Panc1 (cell line): ENCODE data around the gene UBAC2. TPM values are rescaled to one million over a fixed set of nuclear protein-coding genes. Genes with fewer than 3 reads are reported as not detected.

Source experiments
- ATAC-seq: fragments of 200-7000 bp; cut with Tn5 transposase; 2 replicates; pipeline ENCODE4 v1.9.1; 2020; ENCODE audit warnings: mild to moderate bottlenecking, moderate library complexity
- BruUV-seq: library from RNA; stranded (reverse); fragments of 400-500 nt; replicated peaks from 2 replicates; lab custom pipeline; 2021; lab: Mats Ljungman, UMichigan
- CTCF ChIA-PET: fragments of 300-600 bp; sonication (Branson Sonifier 250); formaldehyde crosslinking; loops from one replicate; lab custom pipeline; 2022; ENCODE audit warnings: antibody characterized with exemption; lab: Charles Lee
- POLR2A ChIA-PET: fragments of 300-600 bp; sonication (Branson Sonifier 250); formaldehyde crosslinking; loops from one replicate; lab custom pipeline; 2022; ENCODE audit warnings: antibody characterized with exemption; lab: Charles Lee
- DNase-seq: peaks from one replicate; pipeline ENCODE4 v3.0.0-alpha.2; 2010; ENCODE audit warnings: low read depth, low spot score
- H3K27ac ChIP-seq: 2 replicates; pipeline ENCODE4 v1.5.1; 2011; ENCODE audit warnings: mild to moderate bottlenecking, low read length, inconsistent platforms
- H3K27me3 ChIP-seq: fragments of 200-500 bp; sonication (Bioruptor generic); 2 replicates; pipeline ENCODE4 v1.6.0; 2014; ENCODE audit warnings: low read length, inconsistent platforms; ENCODE audit not compliant: control insufficient read depth, insufficient read depth
- H3K36me3 ChIP-seq: fragments of 200-500 bp; sonication (Bioruptor generic); 2 replicates; pipeline ENCODE4 v1.5.1; 2014; ENCODE audit warnings: inconsistent platforms, mild to moderate bottlenecking, low read length, moderate library complexity; ENCODE audit not compliant: control insufficient read depth, insufficient read depth
- H3K4me1 ChIP-seq: 2 replicates; pipeline ENCODE4 v1.5.1; 2011; ENCODE audit warnings: inconsistent platforms, mild to moderate bottlenecking, low read length, moderate library complexity; ENCODE audit not compliant: control insufficient read depth, insufficient read depth
- H3K4me3 ChIP-seq, 2 experiments: 2 replicates each; pipeline ENCODE4 v1.5.1; 2011 to 2012; ENCODE audit warnings: low read depth in 2 of 2, low read length in 2 of 2, mild to moderate bottlenecking in 2 of 2, inconsistent platforms in 1 of 2, moderate library complexity in 1 of 2
- H3K9me3 ChIP-seq: fragments of 200-500 bp; sonication (Bioruptor generic); 2 replicates; pipeline ENCODE4 v1.5.1; 2014; ENCODE audit warnings: low read depth, mild to moderate bottlenecking, inconsistent platforms, low read length, moderate library complexity; ENCODE audit not compliant: control insufficient read depth, insufficient read depth
- CTCF ChIP-seq: fragments of 450-650 bp; IDR thresholded peaks from 2 replicates; pipeline ENCODE4 v1.5.1; 2017; ENCODE audit warnings: mild to moderate bottlenecking
- POLR2AphosphoS5 ChIP-seq: IDR thresholded peaks from 2 replicates; pipeline ENCODE4 v1.6.1; 2012; ENCODE audit warnings: mild to moderate bottlenecking, low read depth, low read length, moderate library complexity
- SIN3A ChIP-seq: IDR thresholded peaks from 2 replicates; pipeline ENCODE4 v1.6.1; 2012; ENCODE audit warnings: low read depth, mild to moderate bottlenecking, low read length, moderate library complexity, borderline replicate concordance; ENCODE audit not compliant: insufficient read depth
- TCF7L2 ChIP-seq: IDR thresholded peaks from 2 replicates; pipeline ENCODE4 v1.6.1; 2011; ENCODE audit warnings: mild to moderate bottlenecking, low read depth, low read length, inconsistent platforms
- in situ Hi-C: cut with HindIII; loops from 2 replicates; pipeline ENCODE4 v1.10.0; 2016; ENCODE audit warnings: low sequenced_read_pairs, low pct_unique_long_range_greater_than_20kb
- intact Hi-C: fragments of 100-400 bp; cut with micrococcal nuclease; formaldehyde crosslinking; loops from one replicate; pipeline ENCODE4 v1.10.0; 2022; ENCODE audit not compliant: unreplicated experiment
- total RNA-seq: library from RNA; stranded (reverse); gene quantifications from one replicate; pipeline ENCODE4 v1.2.1, GENCODE V29; 2021; ENCODE audit not compliant: unreplicated experiment
- TF ChIP-seq, protein P1 (sequence below), 2 experiments: IDR thresholded peaks; 2 replicates each; pipeline ENCODE4 v1.6.1; 2011 to 2012; ENCODE audit warnings: low read depth in 2 of 2, control low read depth in 1 of 2, low read length in 1 of 2, mild to moderate bottlenecking in 1 of 2, moderate library complexity in 1 of 2; ENCODE audit not compliant: insufficient read depth in 1 of 2

UBAC2 gene
- total RNA-seq, 1 experiment from 2014 or later: 40.8 TPM

DNA sequence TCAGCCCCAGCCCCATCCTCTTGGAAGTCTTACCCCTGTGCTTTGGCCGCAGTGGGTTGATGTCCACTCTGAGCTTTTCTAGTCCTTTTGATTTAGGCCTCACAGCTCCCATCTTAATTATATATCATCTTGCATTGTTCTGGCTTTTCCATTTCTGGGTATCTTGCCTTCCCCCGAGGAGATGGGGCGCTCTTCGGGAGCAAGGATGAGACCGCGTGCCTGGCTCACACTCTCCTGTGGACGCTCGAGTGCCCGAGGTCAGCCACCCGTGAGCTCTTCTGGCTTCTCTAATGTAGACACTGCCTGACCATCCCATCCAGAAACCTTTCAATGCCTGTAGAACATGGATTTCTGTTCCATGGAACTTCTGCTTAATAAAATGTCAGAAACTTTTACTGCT lies 160.0 kb downstream of the UBAC2 start:
- intact Hi-C loops (no loop called here), in situ Hi-C loops (no loop called here)
- POLR2A ChIA-PET: no interaction called here
- DNase-seq: no peak
- H3K36me3 ChIP-seq: no peaks in the 10 kb centered on the region; the same call in 1 of the 2 replicates
- no peaks in the 10 kb centered on the region for H3K9me3 ChIP-seq
- CTCF ChIA-PET: no interaction called here
- no peak for TF ChIP-seq SIN3A
- TF ChIP-seq TCF7L2: no peak
- no peak for TF ChIP-seq POLR2AphosphoS5
- TF ChIP-seq, protein P1, sequence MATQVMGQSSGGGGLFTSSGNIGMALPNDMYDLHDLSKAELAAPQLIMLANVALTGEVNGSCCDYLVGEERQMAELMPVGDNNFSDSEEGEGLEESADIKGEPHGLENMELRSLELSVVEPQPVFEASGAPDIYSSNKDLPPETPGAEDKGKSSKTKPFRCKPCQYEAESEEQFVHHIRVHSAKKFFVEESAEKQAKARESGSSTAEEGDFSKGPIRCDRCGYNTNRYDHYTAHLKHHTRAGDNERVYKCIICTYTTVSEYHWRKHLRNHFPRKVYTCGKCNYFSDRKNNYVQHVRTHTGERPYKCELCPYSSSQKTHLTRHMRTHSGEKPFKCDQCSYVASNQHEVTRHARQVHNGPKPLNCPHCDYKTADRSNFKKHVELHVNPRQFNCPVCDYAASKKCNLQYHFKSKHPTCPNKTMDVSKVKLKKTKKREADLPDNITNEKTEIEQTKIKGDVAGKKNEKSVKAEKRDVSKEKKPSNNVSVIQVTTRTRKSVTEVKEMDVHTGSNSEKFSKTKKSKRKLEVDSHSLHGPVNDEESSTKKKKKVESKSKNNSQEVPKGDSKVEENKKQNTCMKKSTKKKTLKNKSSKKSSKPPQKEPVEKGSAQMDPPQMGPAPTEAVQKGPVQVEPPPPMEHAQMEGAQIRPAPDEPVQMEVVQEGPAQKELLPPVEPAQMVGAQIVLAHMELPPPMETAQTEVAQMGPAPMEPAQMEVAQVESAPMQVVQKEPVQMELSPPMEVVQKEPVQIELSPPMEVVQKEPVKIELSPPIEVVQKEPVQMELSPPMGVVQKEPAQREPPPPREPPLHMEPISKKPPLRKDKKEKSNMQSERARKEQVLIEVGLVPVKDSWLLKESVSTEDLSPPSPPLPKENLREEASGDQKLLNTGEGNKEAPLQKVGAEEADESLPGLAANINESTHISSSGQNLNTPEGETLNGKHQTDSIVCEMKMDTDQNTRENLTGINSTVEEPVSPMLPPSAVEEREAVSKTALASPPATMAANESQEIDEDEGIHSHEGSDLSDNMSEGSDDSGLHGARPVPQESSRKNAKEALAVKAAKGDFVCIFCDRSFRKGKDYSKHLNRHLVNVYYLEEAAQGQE (IDR thresholded peaks at IDR 0.05; ENCODE audit: insufficient read depth in 1 of 2, low read depth in 2 of 2, low read length in 1 of 2): no peak
- no peak for TF ChIP-seq CTCF
- no peaks in the 10 kb centered on the region for H3K27me3 ChIP-seq
- no peak for ATAC-seq
- H3K27ac ChIP-seq: no peak overlapping the region
- no peak overlapping the region for H3K4me3 ChIP-seq
- H3K4me1 ChIP-seq: no peaks in the 10 kb centered on the region
- no TSS peak for BruUV-seq

DNA sequence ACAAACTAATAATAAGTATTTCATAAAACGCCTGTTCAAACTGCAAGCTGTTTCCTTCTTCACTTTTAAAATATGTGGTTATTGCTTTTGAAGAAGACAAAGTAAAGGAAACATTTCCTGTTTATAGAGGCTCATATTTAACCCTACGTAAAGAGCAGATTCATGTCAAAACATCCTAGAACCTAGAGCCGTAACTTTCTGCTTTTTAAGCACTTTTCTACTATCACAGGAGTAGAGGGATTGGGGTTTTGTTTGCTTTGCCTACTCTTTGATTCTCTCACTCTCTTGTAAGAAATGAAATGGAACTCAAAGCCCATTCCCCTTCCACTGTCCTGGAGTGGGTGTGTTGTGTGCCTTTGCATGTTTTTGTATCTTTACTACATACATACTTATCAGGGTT lies 160.5 kb downstream of the UBAC2 start:
- no TSS peak for BruUV-seq
- Histone ChIP-seq H3K4me3 (no peak overlapping the region), H3K4me1 (no peaks in the 10 kb centered on the region), H3K27ac (no peak overlapping the region), H3K9me3 (no peaks in the 10 kb centered on the region), H3K27me3 (no peaks in the 10 kb centered on the region), H3K36me3 (no peaks in the 10 kb centered on the region; the same call in 1 of the 2 replicates)
- ChIA-PET POLR2A (no interaction called here), CTCF (no interaction called here)
- DNase-seq (no peak), ATAC-seq (no peak)
- in situ Hi-C loops (no loop called here), intact Hi-C loops (no loop called here)
- no peak for TF ChIP-seq TCF7L2
- TF ChIP-seq POLR2AphosphoS5: no peak
- TF ChIP-seq, protein P1 (IDR thresholded peaks at IDR 0.05; ENCODE audit: insufficient read depth in 1 of 2, low read depth in 2 of 2, low read length in 1 of 2): no peak
- no peak for TF ChIP-seq CTCF
- TF ChIP-seq SIN3A: no peak
